ENCODE results near the gene SLC4A8. TPM values are rescaled to one million over a fixed set of nuclear protein-coding genes. Genes with fewer than 3 reads are reported as not detected.

Gene SLC4A8
- total RNA-seq, 1 experiment from 2014 or later, result 26.3 TPM

DNA sequence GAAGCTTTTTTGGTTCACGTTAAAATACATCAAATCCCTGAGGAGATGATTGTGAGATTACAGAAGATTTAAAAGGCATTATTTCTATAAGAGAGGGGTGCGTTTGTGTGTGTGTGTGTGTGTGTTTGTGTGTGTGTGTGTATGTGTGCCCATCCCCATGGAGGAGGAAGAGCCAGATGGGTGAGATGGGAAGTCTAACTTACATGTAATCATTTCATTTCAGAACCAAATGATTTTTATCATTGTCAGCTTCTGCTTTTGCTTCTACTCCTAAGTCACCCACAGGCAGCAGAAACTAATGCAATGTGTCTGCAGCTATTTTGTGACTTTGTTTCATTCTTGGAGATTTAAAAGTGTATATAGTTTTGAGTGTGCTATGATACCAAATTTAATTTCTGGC, 68.7 kb downstream of the SLC4A8 start:
- H4K5ac ChIP-seq (ENCODE audit: insufficient read length, low read depth, low read length), result no peak overlapping the region
- TF ChIP-seq CTCF (conservative IDR thresholded peaks at IDR 0.05), result no peak
- no peaks in the 10 kb centered on the region for H4K20me1 ChIP-seq (ENCODE audit: control insufficient read depth, insufficient read depth, insufficient read length)
- H3K18ac ChIP-seq (ENCODE audit: insufficient read length, low read depth, low read length), result no peak overlapping the region
- Mint-ChIP-seq H3K36me3 (ENCODE audit: insufficient read depth in 1 of 3, low read depth in 3 of 3) (peaks cover 0 to 6% (median 0%) of the 10 kb centered on the region in 3 experiments; a peak in 2 of 7 replicates), H3K27ac (no peak overlapping the region), H3K4me1 (no peaks in the 10 kb centered on the region), H3K27me3 (ENCODE audit: low read depth) (no peaks in the 10 kb centered on the region), H3K4me3 (no peak overlapping the region), H3K9me3 (no peaks in the 10 kb centered on the region)
- H3K4ac ChIP-seq (ENCODE audit: low read depth, low read length), result no peak overlapping the region
- no peak overlapping the region for H3K56ac ChIP-seq (ENCODE audit: insufficient read length, low read depth, low read length)
- H2AFZ ChIP-seq (ENCODE audit: low read length), result no peak overlapping the region
- no peaks in the 10 kb centered on the region for H3K79me1 ChIP-seq (ENCODE audit: insufficient read depth, low read depth, low read length, poor library complexity, severe bottlenecking)
- H2AK5ac ChIP-seq (ENCODE audit: insufficient read length, low read length), result no peak overlapping the region
- H3K4me2 ChIP-seq (ENCODE audit: insufficient read depth, insufficient read length, low read length), result no peak overlapping the region
- H3K4me1 ChIP-seq (ENCODE audit: insufficient read depth, low read length), result no peaks in the 10 kb centered on the region
- H4K91ac ChIP-seq (ENCODE audit: insufficient read length, low read depth, low read length), result no peak overlapping the region
- H3T11ph ChIP-seq (ENCODE audit: low read length), result no peak overlapping the region
- H3K9ac ChIP-seq (ENCODE audit: extremely low read depth, insufficient read length, low read length), result no peak overlapping the region
- no CpG with 5 or more reads among the region's 2 CpGs for WGBS (ENCODE audit: extremely low coverage, insufficient read length, low lambda C conversion rate)
- H2BK120ac ChIP-seq (ENCODE audit: low read depth, low read length, poor library complexity, severe bottlenecking), result no peak overlapping the region
- no peak overlapping the region for H2BK20ac ChIP-seq (ENCODE audit: low read depth, low read length, poor library complexity, severe bottlenecking)
- H3K27me3 ChIP-seq (ENCODE audit: insufficient read depth, low read length), result no peaks in the 10 kb centered on the region
- no peak overlapping the region for H3K14ac ChIP-seq (ENCODE audit: insufficient read depth, low read length)
- no peak for DNase-seq
- no peaks in the 10 kb centered on the region for H3K9me3 ChIP-seq (ENCODE audit: control insufficient read depth, low read depth, low read length)
- H3K27ac ChIP-seq (ENCODE audit: insufficient read length, low read depth, low read length), result no peak overlapping the region
- H3K23ac ChIP-seq (ENCODE audit: insufficient read length, low read depth, low read length), result no peak overlapping the region
- H2BK5ac ChIP-seq (ENCODE audit: insufficient read length, low read length), result no peak overlapping the region
- H4K8ac ChIP-seq (replicated peaks; ENCODE audit: insufficient read length, low read depth, low read length), result no peak overlapping the region
- no peak overlapping the region for H2BK12ac ChIP-seq (ENCODE audit: insufficient read length, low read depth, low read length)
- no peak overlapping the region for H2BK15ac ChIP-seq (ENCODE audit: low read depth, low read length)
- H3K23me2 ChIP-seq (ENCODE audit: insufficient read length, low read depth, low read length, poor library complexity, severe bottlenecking), result no peaks in the 10 kb centered on the region
- H3K79me2 ChIP-seq (ENCODE audit: insufficient read depth, low read length), result no peaks in the 10 kb centered on the region

Measured in H9 (cell line).